ENCODE measurements around the gene B4GALNT2.
A peak's percentile ranks its signal among the peaks of the same experiment; 100 is the strongest.
"Not testable (repeated sequence)": the region's sequence is repeated elsewhere in the genome, so short reads cannot be mapped to it uniquely, and the experiment has no call there.

Gene B4GALNT2

GRCh38 chr17:49180998-49181635, 48.5 kb downstream of the B4GALNT2 start:
- no peak for DNase-seq (ENCODE audit: low read depth in 2 of 2)

- DNase-seq (ENCODE audit: low read depth in 2 of 2), result no peak
Measured at GRCh38 chr17:49183341-49183740, 50.8 kb downstream of the B4GALNT2 start.

GRCh38 chr17:49183801-49184200, 51.2 kb downstream of the B4GALNT2 start:
- no peak for DNase-seq (ENCODE audit: low read depth in 2 of 2)

GRCh38 chr17:49184522-49184921, 52.0 kb downstream of the B4GALNT2 start:
- not testable (repeated sequence) for DNase-seq (ENCODE audit: low read depth in 2 of 2)

- not testable (repeated sequence) for DNase-seq (ENCODE audit: low read depth in 2 of 2)
Measured at GRCh38 chr17:49185381-49185780, 52.8 kb downstream of the B4GALNT2 start.

- no peak for DNase-seq (ENCODE audit: low read depth in 2 of 2)
Measured at GRCh38 chr17:49187301-49187700, 54.7 kb downstream of the B4GALNT2 start.

- no peak for DNase-seq (ENCODE audit: low read depth in 2 of 2)
Measured at GRCh38 chr17:49190932-49191331, 58.4 kb downstream of the B4GALNT2 start.

GRCh38 chr17:49191409-49191916, 58.9 kb downstream of the B4GALNT2 start:
- no peak for DNase-seq (ENCODE audit: low read depth in 2 of 2)

GRCh38 chr17:49191917-49192741, 59.6 kb downstream of the B4GALNT2 start:
- peak; percentile 62 to 64 for DNase-seq (ENCODE audit: low read depth in 2 of 2)

- DNase-seq (ENCODE audit: low read depth in 2 of 2), result no peak
Measured at GRCh38 chr17:49193513-49194296, 61.1 kb downstream of the B4GALNT2 start.

GRCh38 chr17:49194297-49194607, 61.7 kb downstream of the B4GALNT2 start:
- DNase-seq (ENCODE audit: low read depth in 2 of 2), result no peak

- DNase-seq (ENCODE audit: low read depth in 2 of 2), result no peak
Measured at GRCh38 chr17:49195751-49196150, 63.2 kb downstream of the B4GALNT2 start.

- DNase-seq (ENCODE audit: low read depth in 2 of 2), result no peak
Measured at GRCh38 chr17:49196520-49196919, 64.0 kb downstream of the B4GALNT2 start.

GRCh38 chr17:49197346-49197998, 64.9 kb downstream of the B4GALNT2 start:
- DNase-seq (ENCODE audit: low read depth in 2 of 2), result no peak

GRCh38 chr17:49198211-49198610, 65.6 kb downstream of the B4GALNT2 start:
- no peak for DNase-seq (ENCODE audit: low read depth in 2 of 2)

GRCh38 chr17:49200423-49201083, 68.0 kb downstream of the B4GALNT2 start:
- no peak for DNase-seq (ENCODE audit: low read depth in 2 of 2)

- no peak for DNase-seq (ENCODE audit: low read depth in 2 of 2)
Measured at GRCh38 chr17:49201481-49201927, 68.9 kb downstream of the B4GALNT2 start.

- DNase-seq (ENCODE audit: low read depth in 2 of 2), result no peak
Measured at GRCh38 chr17:49203796-49204195, 71.2 kb downstream of the B4GALNT2 start.

- DNase-seq (ENCODE audit: low read depth in 2 of 2), result no peak
Measured at GRCh38 chr17:49204516-49204915, 71.9 kb downstream of the B4GALNT2 start.

- no peak for DNase-seq (ENCODE audit: low read depth in 2 of 2)
Measured at GRCh38 chr17:49209061-49209571, 76.5 kb downstream of the B4GALNT2 start.
